PC-3 (cell line): ENCODE results near the gene ABHD18. TPM values are rescaled to one million over a fixed set of nuclear protein-coding genes. Genes with fewer than 3 reads are reported as not detected.

Experiments
- ATAC-seq: fragments of 200-7000 bp; cut with Tn5 transposase; 2 replicates; pipeline ENCODE4 v1.9.1; 2020; ENCODE audit warnings: mild to moderate bottlenecking, moderate library complexity
- BruUV-seq: library from RNA; stranded (reverse); fragments of 400-500 nt; replicated peaks from 2 replicates; lab custom pipeline; 2021; lab: Mats Ljungman, UMichigan
- CTCF ChIA-PET: fragments of 300-600 bp; sonication (Branson Sonifier 250); formaldehyde crosslinking; loops from one replicate; lab custom pipeline; 2022; ENCODE audit warnings: antibody characterized with exemption; lab: Charles Lee
- POLR2A ChIA-PET: fragments of 300-600 bp; sonication (Branson Sonifier 250); formaldehyde crosslinking; loops from one replicate; lab custom pipeline; 2022; ENCODE audit warnings: antibody characterized with exemption; ENCODE audit not compliant: unreplicated experiment; lab: Charles Lee
- DNase-seq: peaks from one replicate; pipeline ENCODE4 v3.0.0-alpha.2; 2015
- H2AFZ ChIP-seq: fragments of 300-600 bp; sonication (generic); 2 replicates; pipeline ENCODE4 v1.6.0; 2016; ENCODE audit warnings: antibody characterized with exemption, low read length
- H3F3A ChIP-seq: fragments of 300-600 bp; sonication (generic); one replicate; pipeline ENCODE4 v1.6.0; 2017; ENCODE audit warnings: antibody characterized with exemption, low read length, control low read depth, mild to moderate bottlenecking; ENCODE audit not compliant: unreplicated experiment
- H3K27ac ChIP-seq: fragments of 300-600 bp; sonication (generic); 2 replicates; pipeline ENCODE4 v1.5.1; 2016; ENCODE audit warnings: mild to moderate bottlenecking, low read length
- H3K27me3 ChIP-seq: fragments of 300-600 bp; sonication (generic); 2 replicates; pipeline ENCODE4 v1.6.1; 2016; ENCODE audit warnings: low read length, mixed read lengths
- H3K36me3 ChIP-seq: fragments of 300-600 bp; sonication (generic); 2 replicates; pipeline ENCODE4 v1.6.1; 2016; ENCODE audit warnings: low read depth, mixed run types, low read length, mixed read lengths
- H3K4me1 ChIP-seq: fragments of 300-600 bp; sonication (generic); 2 replicates; pipeline ENCODE4 v1.5.1; 2016; ENCODE audit warnings: low read length; ENCODE audit not compliant: insufficient read depth
- H3K4me2 ChIP-seq: fragments of 300-600 bp; sonication (generic); 2 replicates; pipeline ENCODE4 v1.6.0; 2016; ENCODE audit warnings: low read length
- H3K4me3 ChIP-seq: fragments of 300-600 bp; sonication (generic); 2 replicates; pipeline ENCODE4 v1.5.1; 2016; ENCODE audit warnings: mild to moderate bottlenecking, low read length, mixed read lengths
- H3K79me2 ChIP-seq: fragments of 300-600 bp; sonication (generic); 2 replicates; pipeline ENCODE4 v1.6.1; 2017; ENCODE audit warnings: low read length, mixed read lengths
- H3K9ac ChIP-seq: fragments of 300-600 bp; sonication (generic); 2 replicates; pipeline ENCODE4 v1.6.0; 2016; ENCODE audit warnings: mild to moderate bottlenecking, low read length
- H3K9me2 ChIP-seq: fragments of 300-600 bp; sonication (generic); replicated peaks from 2 replicates; pipeline ENCODE4 v1.6.1; 2016; ENCODE audit warnings: mixed run types, low read length, mixed read lengths
- H3K9me3 ChIP-seq: fragments of 300-600 bp; sonication (generic); 2 replicates; pipeline ENCODE4 v1.6.1; 2016; ENCODE audit warnings: low read length, mixed read lengths
- H4K20me1 ChIP-seq: fragments of 300-600 bp; sonication (generic); 2 replicates; pipeline ENCODE4 v1.6.1; 2016; ENCODE audit warnings: low read length, mixed read lengths
- EZH2 ChIP-seq: fragments of 300-600 bp; sonication (generic); IDR thresholded peaks from one replicate; pipeline ENCODE4 v1.6.1; 2017; ENCODE audit warnings: antibody characterized with exemption, mild to moderate bottlenecking, low read length; ENCODE audit not compliant: unreplicated experiment
- EZH2phosphoT487 ChIP-seq: fragments of 300-600 bp; sonication (generic); IDR thresholded peaks from 2 replicates; pipeline ENCODE4 v1.6.1; 2018; ENCODE audit warnings: mild to moderate bottlenecking, antibody characterized with exemption, low read length, borderline replicate concordance
- intact Hi-C: fragments of 100-400 bp; cut with micrococcal nuclease; formaldehyde crosslinking; loops from 2 replicates; pipeline ENCODE4 v1.9.0; 2023
- total RNA-seq: library from RNA; depleted of rRNA; stranded (reverse); fragments of >200 nt; gene quantifications from 2 replicates; pipeline ENCODE4 v1.2.3, GENCODE V29; 2014
- TF ChIP-seq, protein P1 (sequence below): fragments of 300-600 bp; sonication (generic); conservative IDR thresholded peaks from 2 replicates; pipeline ENCODE4 v1.5.1; 2017; ENCODE audit warnings: antibody characterized with exemption, low read depth, mild to moderate bottlenecking, low read length

ABHD18 gene
- total RNA-seq, 1 experiment from 2014 or later, result 3.3 TPM

DNA sequence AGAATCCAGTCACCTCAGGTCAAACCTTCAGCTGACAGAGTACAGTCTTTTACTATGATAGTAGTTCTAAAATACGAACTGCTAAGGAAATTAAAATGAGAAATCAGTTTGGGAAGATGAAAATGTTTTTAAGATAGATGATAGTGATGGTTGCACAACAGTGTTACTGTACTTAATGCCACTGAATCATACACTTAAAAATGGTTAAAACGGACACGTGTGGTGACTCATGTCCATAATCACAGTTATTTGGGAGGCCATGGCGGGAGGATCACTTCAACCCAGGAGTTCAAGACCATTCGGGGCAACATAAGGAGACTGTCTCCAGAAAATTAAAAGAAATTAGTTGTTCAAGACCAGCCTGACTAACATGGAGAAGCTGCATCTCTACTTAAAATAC, 41.4 kb downstream of the ABHD18 start:
- Histone ChIP-seq H3K4me3 (no peak overlapping the region), H4K20me1 (no peaks in the 10 kb centered on the region), H3K4me2 (no peak overlapping the region), H3K9me3 (no peaks in the 10 kb centered on the region), H3K9me2 (no peaks in the 10 kb centered on the region), H3K27ac (no peak overlapping the region), H3K36me3 (no peaks in the 10 kb centered on the region; the same call in 1 of the 2 replicates), H3K79me2 (no peaks in the 10 kb centered on the region), H3K27me3 (no peaks in the 10 kb centered on the region), H3K9ac (no peak overlapping the region), H3K4me1 (peaks cover 12% of the 10 kb centered on the region), H3F3A (no peaks in the 10 kb centered on the region), H2AFZ (no peak overlapping the region)
- no peak for ATAC-seq
- BruUV-seq, result no TSS peak
- ChIA-PET POLR2A (no interaction called here), CTCF (no interaction called here)
- intact Hi-C loops, result no loop called here
- DNase-seq, result no peak
- TF ChIP-seq EZH2 (no peak), EZH2phosphoT487 (no peak)
- TF ChIP-seq, protein P1, sequence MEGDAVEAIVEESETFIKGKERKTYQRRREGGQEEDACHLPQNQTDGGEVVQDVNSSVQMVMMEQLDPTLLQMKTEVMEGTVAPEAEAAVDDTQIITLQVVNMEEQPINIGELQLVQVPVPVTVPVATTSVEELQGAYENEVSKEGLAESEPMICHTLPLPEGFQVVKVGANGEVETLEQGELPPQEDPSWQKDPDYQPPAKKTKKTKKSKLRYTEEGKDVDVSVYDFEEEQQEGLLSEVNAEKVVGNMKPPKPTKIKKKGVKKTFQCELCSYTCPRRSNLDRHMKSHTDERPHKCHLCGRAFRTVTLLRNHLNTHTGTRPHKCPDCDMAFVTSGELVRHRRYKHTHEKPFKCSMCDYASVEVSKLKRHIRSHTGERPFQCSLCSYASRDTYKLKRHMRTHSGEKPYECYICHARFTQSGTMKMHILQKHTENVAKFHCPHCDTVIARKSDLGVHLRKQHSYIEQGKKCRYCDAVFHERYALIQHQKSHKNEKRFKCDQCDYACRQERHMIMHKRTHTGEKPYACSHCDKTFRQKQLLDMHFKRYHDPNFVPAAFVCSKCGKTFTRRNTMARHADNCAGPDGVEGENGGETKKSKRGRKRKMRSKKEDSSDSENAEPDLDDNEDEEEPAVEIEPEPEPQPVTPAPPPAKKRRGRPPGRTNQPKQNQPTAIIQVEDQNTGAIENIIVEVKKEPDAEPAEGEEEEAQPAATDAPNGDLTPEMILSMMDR, result no peak

DNA sequence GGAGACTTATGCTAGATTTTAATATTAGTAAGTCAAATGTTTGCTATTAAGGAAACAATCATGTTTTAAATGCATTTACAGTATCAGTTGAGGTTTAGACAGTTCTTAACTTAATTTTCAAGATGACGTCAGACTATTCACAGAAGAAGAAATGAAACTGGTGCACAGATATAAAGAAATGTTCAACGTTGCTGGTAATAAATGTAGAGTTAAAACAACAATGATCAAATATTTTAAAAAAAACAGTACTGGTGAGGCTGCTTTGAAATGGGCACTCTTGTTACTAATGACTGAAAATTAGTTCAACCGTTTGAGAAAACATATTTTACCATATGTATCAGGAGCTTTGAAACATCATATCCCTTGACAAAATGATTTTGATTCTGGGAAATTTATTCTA, 44.2 kb downstream of the ABHD18 start:
- ATAC-seq, result no peak
- H3K9me3 ChIP-seq, result no peaks in the 10 kb centered on the region
- DNase-seq, result no peak
- no peaks in the 10 kb centered on the region for H3K9me2 ChIP-seq
- H3K79me2 ChIP-seq, result no peaks in the 10 kb centered on the region
- no peak overlapping the region for H3K9ac ChIP-seq
- no peak overlapping the region for H3K4me2 ChIP-seq
- H4K20me1 ChIP-seq, result no peaks in the 10 kb centered on the region
- no peaks in the 10 kb centered on the region for H3K27me3 ChIP-seq
- no peak overlapping the region for H3K27ac ChIP-seq
- intact Hi-C loops, result no loop called here
- H2AFZ ChIP-seq, result no peak overlapping the region
- ChIA-PET CTCF (no interaction called here), POLR2A (no interaction called here)
- no peak overlapping the region for H3K4me3 ChIP-seq
- no peaks in the 10 kb centered on the region for H3F3A ChIP-seq
- no peaks in the 10 kb centered on the region; the same call in 1 of the 2 replicates for H3K36me3 ChIP-seq
- no TSS peak for BruUV-seq
- TF ChIP-seq EZH2phosphoT487 (no peak), EZH2 (no peak)
- TF ChIP-seq, protein P1, result no peak
- H3K4me1 ChIP-seq, result peaks cover 12% of the 10 kb centered on the region

DNA sequence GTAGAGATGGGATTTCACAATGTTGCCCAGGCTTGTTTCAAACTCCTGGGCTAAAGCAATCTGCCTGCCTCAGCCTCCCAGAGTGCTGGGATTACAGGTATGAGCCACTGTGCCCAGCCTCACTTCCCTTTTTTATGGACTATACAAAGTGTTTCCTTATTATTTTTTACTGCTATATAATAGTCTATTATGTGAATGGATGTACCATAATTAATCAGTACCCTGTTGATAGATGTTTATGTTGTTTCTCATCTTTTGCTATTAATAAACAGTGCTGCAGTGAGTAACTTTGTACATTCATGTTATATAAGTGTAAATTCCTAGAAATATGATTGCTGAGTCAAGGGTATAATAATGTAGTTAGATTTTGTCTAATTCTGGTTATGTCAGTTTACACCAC, 60.1 kb downstream of the ABHD18 start:
- Histone ChIP-seq H3K27me3 (no peaks in the 10 kb centered on the region), H3K79me2 (no peaks in the 10 kb centered on the region), H3K9ac (no peak overlapping the region), H3K4me2 (no peak overlapping the region), H3K27ac (no peak overlapping the region), H2AFZ (no peak overlapping the region), H4K20me1 (no peaks in the 10 kb centered on the region), H3K9me2 (no peaks in the 10 kb centered on the region), H3K36me3 (no peaks in the 10 kb centered on the region; the same call in 1 of the 2 replicates), H3K4me3 (no peak overlapping the region), H3K9me3 (no peaks in the 10 kb centered on the region), H3K4me1 (no peaks in the 10 kb centered on the region), H3F3A (no peaks in the 10 kb centered on the region)
- ATAC-seq (no peak), DNase-seq (no peak)
- TF ChIP-seq, protein P1, result no peak
- no peak for TF ChIP-seq EZH2
- TF ChIP-seq EZH2phosphoT487, result no peak
- POLR2A ChIA-PET, result no interaction called here
- CTCF ChIA-PET, result no interaction called here
- BruUV-seq, result no TSS peak
- intact Hi-C loops, result no loop called here
